Adipocyte (in vitro differentiated cells): ENCODE measurements around the gene SARDH.

ENCODE experiments used
- DNase-seq: peaks from one replicate; pipeline ENCODE4 v3.0.0-alpha.2; 2015; ENCODE audit warnings: low read depth
- H3K27me3 ChIP-seq: replicated peaks from 2 replicates; pipeline ENCODE4 v1.7.0; 2013; ENCODE audit warnings: mild to moderate bottlenecking, low read length, moderate library complexity; ENCODE audit not compliant: control insufficient read depth, insufficient read depth
- H3K36me3 ChIP-seq: 2 replicates; pipeline ENCODE4 v1.7.0; 2013; ENCODE audit warnings: low read length, mild to moderate bottlenecking, moderate library complexity; ENCODE audit not compliant: control insufficient read depth, insufficient read depth, severe bottlenecking
- H3K4me1 ChIP-seq: 2 replicates; pipeline ENCODE4 v1.7.0; 2013; ENCODE audit warnings: mild to moderate bottlenecking, low read length, moderate library complexity; ENCODE audit not compliant: control insufficient read depth, insufficient read depth
- H3K4me3 ChIP-seq: 2 replicates; pipeline ENCODE4 v1.7.0; 2013; ENCODE audit warnings: mild to moderate bottlenecking, low read length, moderate library complexity
- H3K9ac ChIP-seq: 2 replicates; pipeline ENCODE4 v1.7.0; 2013; ENCODE audit warnings: mild to moderate bottlenecking, low read length, moderate library complexity
- H3K9me3 ChIP-seq: 2 replicates; pipeline ENCODE4 v1.7.0; 2013; ENCODE audit warnings: mild to moderate bottlenecking, low read length, moderate library complexity; ENCODE audit not compliant: control insufficient read depth

SARDH gene

DNA sequence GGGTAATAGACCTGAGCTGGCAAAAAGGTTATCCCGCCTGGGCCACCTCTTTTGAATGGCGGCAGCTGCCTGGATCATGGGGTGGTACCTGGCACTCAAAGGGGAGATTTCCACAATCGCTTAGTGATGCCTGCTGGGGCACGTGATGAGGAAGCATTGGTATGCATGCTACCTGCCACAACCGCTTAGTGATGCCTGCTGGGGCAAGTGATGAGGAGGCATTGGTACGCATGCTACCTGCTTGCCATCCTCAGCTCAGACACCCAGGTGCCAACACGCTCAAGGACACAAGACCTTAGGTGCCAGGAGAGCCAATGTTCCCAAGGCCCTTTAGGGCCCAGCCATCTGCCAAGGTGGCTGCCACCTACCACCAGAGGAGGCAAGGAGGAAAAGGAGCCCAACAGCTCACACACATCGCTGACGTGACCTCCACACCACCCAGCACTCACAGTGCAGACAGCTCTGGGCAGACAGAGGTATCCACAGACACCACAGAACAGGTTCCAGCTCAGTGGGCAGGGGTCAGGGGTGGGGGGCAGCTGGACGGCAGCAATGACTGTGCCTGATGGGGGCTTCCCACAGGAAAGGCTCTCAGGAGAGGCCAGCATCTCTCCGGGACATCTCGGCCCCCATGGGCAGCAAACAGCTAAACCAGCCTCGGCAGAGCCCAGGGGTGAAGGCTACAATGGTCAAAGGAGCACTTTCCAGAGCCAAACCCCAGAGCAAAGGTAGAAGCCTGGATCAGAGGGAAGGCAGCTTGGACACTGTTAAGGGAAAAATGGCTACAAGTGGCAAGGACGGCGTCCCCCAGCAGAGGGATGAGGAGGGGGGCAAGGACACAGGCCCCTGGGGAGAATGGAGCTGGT lies 43.0 kb upstream of the SARDH start:
- no peak for DNase-seq
- Histone ChIP-seq H3K4me3 (no peak overlapping the region), H3K9me3 (no peaks in the 10 kb centered on the region), H3K4me1 (no peaks in the 10 kb centered on the region), H3K36me3 (peaks cover 16% of the 10 kb centered on the region), H3K9ac (no peak overlapping the region), H3K27me3 (no peaks in the 10 kb centered on the region)

DNA sequence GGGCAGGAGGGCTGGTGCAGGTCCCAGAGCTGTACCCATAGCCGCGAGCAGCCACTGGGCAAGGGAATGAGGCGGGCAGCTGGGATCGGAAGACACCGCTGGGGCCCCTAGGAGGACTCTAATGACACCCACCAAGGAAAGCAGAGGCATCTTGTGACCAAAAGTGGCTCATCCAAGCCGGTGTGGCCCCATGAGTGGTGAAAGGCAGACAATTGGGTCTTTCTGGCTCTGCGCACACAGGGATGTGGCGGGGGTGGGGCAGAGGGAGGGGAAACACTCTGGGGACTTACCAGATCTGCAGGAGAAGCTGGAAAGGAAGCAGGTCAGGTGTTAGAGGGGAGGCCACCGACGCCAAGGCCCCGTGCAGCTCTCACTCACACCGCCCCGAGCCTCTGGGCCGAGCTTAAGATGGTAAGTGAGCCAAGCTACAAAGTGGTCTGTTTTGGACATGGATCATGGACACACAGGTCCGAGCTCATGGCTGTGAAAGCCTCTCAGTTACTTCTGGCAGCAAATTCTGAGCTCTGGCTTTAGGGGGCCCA lies 42.3 kb upstream of the SARDH start:
- Histone ChIP-seq H3K27me3 (no peaks in the 10 kb centered on the region), H3K9me3 (no peaks in the 10 kb centered on the region), H3K4me1 (no peaks in the 10 kb centered on the region), H3K4me3 (no peak overlapping the region), H3K9ac (no peak overlapping the region), H3K36me3 (peaks cover 10% of the 10 kb centered on the region)
- DNase-seq = no peak

DNA sequence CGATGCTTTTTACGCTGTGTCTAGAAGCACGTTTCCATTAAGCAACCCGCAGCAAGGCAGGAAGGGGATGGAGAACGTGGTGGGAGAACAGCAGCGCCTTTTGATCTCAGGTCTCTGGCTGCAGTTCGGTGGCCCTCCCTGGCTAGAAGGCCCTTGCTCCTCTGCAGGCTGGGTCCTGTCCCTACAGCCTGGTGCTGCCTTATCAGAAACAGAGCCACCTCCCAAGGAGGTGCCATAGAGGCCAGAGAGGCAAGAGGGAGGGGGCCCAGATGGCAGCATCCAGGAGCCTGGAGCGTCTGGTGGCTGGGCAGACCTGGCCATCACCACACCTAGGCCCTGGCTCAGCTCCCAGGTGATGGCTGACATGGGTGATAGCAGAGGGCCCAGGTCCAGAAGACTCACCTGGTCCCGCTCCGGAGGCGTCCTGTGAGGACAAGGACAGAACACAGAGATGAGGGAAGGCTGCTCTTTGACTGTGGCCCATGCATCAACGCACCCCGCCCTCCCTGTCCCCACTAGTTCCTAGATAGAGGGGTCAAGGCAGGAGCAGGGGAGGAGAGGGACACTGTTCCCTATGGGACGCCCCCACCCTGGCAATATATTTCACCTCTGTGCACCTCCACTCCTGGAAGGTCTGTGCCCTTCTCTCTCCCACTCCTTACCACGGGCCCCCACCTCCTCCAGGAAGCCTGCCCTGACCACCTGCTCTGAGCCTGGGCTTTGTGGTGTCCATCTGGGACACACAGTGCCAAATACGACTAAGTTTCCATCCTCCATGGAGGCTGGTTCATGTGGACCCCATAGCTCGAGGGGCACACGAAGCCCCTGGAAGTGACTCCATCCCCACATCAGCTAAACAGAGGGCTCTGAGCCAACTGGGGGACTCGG lies 41.6 kb upstream of the SARDH start:
- DNase-seq = no peak
- Histone ChIP-seq H3K4me1 (no peaks in the 10 kb centered on the region), H3K27me3 (no peaks in the 10 kb centered on the region), H3K36me3 (peaks cover 7% of the 10 kb centered on the region), H3K9ac (no peak overlapping the region), H3K4me3 (no peak overlapping the region), H3K9me3 (no peaks in the 10 kb centered on the region)

DNA sequence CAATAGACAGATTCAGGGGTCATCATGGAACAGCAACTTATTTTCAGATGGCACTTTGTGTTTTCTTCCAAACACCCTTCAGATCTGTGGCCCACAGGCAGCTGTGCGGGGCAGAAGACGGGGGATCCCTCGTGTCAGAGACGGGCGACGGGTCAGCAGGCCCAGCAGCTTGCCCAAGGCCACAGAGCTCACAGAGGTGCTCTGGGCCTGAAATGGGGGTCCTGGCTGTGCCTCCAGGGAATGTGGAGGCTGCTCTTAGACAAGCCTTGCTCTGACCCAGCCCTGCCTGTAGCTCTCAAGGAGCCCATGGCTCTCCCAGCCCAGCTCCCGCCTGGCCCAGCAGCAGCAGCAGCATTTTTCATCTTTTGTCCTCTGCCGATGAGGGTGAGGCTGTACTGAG lies 40.9 kb upstream of the SARDH start:
- Histone ChIP-seq H3K9ac (no peak overlapping the region), H3K9me3 (peaks cover 4% of the 10 kb centered on the region), H3K36me3 (peaks cover 14% of the 10 kb centered on the region), H3K4me3 (no peak overlapping the region), H3K27me3 (no peaks in the 10 kb centered on the region), H3K4me1 (no peaks in the 10 kb centered on the region)
- DNase-seq = no peak

DNA sequence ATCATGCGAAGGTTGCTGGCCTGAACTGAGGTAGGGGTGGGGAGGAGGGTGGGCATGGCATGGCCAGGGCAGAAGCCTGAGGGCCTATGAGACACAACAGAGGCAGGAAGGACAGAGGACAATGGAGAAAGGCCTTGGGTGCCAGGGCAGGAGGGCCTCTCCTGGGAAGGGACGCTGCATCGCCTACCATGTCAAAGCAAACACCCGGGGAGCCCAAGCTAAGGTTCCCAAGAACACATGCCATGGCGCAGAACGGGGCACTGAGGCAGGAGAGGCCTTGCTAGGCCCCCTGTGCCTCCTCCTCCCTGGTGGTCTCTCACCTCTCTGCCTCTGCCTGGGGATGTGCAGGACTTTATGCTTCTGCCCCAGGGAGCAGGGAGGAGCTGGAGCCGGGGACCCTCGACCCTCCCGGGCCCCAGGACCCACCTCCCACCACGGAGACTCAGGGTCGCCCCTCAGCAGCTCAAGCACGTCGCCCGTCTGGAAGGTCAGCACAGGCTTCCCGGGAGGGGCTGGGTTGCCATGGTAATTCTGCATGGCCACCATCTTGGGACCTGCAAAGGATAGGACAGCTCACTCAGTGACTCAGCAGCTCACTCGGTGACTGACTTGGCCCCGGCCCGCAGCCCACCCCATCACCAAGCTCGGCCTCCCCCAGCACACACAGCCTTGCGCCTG lies 40.3 kb upstream of the SARDH start:
- H3K9me3 ChIP-seq = peaks cover 8% of the 10 kb centered on the region
- no peak overlapping the region for H3K4me3 ChIP-seq
- H3K4me1 ChIP-seq = no peaks in the 10 kb centered on the region
- no peak overlapping the region for H3K9ac ChIP-seq
- H3K27me3 ChIP-seq = no peaks in the 10 kb centered on the region
- DNase-seq = no peak
- H3K36me3 ChIP-seq = peaks cover 18% of the 10 kb centered on the region

DNA sequence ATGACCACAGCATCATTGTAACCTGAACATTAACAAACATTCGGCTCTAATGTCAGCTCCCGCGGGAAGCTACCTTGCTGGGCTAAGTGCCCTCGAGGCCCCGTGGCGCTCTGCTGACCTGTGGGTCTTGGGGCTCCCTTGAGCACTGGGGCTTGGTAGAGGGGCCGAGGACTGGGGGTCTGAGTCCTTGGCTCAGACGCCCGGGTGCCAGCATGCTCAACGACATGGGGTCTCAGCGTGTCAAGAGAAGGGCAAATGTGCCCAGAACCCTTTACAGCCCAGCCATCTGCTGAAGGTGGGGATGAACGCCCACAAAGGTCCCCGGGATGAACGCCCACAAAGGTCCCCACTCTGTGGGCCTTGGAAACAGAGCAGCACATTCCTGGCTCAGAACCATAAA lies 39.7 kb upstream of the SARDH start:
- H3K4me3 ChIP-seq = no peak overlapping the region
- H3K9me3 ChIP-seq = peaks cover 8% of the 10 kb centered on the region
- no peaks in the 10 kb centered on the region for H3K4me1 ChIP-seq
- H3K9ac ChIP-seq = no peak overlapping the region
- DNase-seq = no peak
- H3K36me3 ChIP-seq = peaks cover 18% of the 10 kb centered on the region
- H3K27me3 ChIP-seq = no peaks in the 10 kb centered on the region

DNA sequence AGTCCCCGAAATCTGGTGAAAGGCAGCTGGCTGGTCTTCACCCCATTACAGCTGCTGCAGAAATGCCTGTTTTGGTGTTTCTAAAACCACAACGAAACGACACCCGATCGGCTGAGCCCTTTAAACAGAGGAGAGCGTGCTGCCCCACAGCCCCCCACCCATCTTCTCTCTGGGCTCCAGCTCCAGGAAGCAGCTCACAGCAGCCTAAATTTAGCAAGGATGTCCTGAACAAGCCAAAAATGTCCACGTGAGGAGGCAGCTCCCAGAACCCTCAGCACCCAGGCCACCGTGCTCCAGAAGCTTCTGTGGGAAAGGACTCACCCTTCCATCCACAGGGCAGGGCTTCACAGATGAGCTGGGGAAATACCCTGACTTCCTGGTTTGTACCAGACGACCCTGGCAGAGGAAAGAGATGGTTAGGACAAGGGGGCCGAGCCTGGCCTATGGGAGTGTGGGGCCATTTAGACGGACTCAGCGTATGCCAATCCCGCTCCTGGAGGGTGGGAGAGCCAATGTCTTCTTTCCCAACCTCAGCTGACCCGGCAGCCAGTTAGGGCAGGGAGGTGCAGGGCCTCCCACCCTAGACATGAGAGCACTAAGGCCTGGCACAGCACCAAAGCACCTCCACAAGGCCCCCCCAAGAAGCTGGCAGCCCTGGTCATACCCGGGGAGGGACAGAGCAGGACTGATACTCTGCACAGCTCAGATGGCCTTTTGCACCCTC lies 39.1 kb upstream of the SARDH start:
- Histone ChIP-seq H3K4me1 (no peaks in the 10 kb centered on the region), H3K36me3 (peaks cover 18% of the 10 kb centered on the region), H3K4me3 (no peak overlapping the region), H3K9me3 (peaks cover 8% of the 10 kb centered on the region), H3K27me3 (no peaks in the 10 kb centered on the region), H3K9ac (no peak overlapping the region)
- DNase-seq = no peak

DNA sequence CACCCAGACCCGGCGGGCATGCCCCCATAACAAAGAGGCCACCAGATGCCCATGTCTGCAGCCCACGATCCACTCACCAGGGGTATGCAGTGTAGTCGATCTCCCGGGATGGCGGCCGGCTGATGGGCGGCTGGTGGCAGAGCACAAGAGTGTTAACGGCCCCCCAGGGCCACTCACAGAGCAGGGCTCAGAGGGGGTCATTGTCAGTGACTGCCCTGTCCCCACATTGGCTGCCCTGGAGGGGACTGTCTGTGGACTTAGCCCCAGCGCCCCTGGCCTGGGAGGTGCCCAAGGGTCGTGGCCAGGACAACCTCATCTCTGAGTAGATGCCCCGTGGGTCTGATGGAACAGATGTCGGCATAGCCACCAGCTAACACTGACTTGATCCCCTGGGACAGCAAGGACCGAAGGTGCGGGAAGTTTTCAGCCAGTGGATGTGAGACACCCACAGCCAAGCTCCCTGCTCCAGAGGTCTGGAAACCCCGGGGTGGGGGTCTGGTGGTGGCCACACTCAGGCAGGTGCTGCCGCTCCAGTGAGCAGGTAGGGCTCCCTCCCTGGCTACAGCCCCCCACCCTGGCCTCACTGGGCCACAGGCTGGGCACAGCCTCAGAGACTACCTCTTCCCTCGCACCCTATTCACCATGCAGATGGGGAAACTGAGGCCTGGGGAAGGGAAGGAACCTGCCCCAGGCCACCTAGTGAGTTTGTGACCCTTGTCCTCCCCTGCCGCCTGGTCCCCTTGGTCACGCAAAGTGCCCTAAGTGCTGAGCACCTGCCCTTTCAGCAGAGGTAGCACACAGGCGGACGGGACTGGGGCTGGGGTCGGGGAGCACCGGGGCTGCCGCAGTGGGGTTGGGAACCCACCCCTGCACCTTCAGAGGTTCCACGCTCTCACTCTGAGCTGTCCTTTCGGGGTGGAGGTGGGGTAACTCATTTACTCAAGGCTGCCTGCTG lies 38.1 kb upstream of the SARDH start:
- no peak overlapping the region for H3K4me3 ChIP-seq
- H3K4me1 ChIP-seq = no peaks in the 10 kb centered on the region
- H3K9me3 ChIP-seq = peaks cover 8% of the 10 kb centered on the region
- no peak for DNase-seq
- H3K9ac ChIP-seq = no peak overlapping the region
- peaks cover 23% of the 10 kb centered on the region for H3K36me3 ChIP-seq
- H3K27me3 ChIP-seq = no peaks in the 10 kb centered on the region

DNA sequence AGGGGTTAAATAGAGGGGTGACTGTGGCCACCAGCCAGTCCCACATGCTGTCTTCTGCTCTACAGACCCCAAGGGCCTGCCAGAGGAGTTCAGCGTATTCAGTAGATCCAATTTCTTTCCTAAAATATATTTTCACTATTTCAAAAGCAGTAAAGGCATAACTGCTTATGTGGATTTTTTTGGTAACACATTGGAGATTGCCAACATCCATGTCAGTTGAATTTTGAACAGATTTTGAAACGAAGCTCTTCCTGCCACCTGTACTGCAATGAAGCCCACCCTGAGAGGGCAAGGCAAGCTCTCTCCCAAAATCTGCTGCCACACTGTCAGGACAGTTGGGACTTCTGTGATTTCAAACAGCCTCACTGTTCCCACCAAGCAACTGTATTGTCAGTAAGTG lies 37.1 kb upstream of the SARDH start:
- H3K36me3 ChIP-seq = peaks cover 23% of the 10 kb centered on the region
- H3K4me1 ChIP-seq = peaks cover 3% of the 10 kb centered on the region
- H3K9me3 ChIP-seq = peaks cover 8% of the 10 kb centered on the region
- H3K4me3 ChIP-seq = no peak overlapping the region
- no peaks in the 10 kb centered on the region for H3K27me3 ChIP-seq
- no peak for DNase-seq
- no peak overlapping the region for H3K9ac ChIP-seq

DNA sequence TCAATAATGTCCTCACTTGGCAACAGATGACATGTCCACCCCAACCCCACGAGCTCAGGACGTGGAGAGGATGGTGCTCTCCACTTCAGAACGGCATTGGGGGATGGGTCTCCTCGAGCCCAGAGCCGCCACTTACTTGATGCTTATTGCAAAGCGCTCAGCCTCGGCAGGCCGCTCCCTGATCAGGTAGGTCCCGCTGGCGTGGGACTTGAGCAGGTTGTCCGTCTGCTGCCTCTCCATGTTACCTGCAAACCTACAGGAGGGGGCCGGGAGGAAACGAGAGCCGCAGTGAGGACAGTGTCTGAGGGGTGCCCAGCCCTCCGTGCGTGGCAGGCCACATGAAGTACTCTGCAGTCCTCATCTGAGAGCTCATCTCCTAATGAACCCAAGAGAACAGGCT lies 36.6 kb upstream of the SARDH start:
- Histone ChIP-seq H3K27me3 (no peaks in the 10 kb centered on the region), H3K4me3 (no peak overlapping the region), H3K36me3 (peaks cover 22% of the 10 kb centered on the region), H3K9me3 (peaks cover 8% of the 10 kb centered on the region), H3K4me1 (peaks cover 3% of the 10 kb centered on the region), H3K9ac (no peak overlapping the region)
- no peak for DNase-seq
